ENCODE measurements around the gene ZNF165.

ZNF165 gene

DNA sequence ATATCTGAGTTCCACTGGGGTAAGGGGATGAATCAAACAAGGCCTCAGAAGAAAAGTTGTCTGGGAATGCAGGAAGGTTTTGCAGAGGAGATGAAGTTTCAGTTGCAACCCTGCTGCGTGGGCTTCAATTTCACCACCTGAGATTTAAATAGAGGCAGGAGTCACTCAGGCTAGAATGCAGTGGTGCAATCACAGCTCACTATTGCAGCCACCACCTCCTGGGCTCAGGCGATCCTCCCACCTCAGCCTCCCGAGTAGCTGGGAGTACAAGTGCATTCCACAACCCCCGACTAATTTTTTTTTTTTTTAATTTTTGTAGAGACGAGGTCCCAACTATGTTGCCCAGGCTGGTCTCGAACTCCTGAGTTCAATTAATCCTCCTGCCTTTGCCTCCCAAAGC, 1.5 kb upstream of the ZNF165 start:
- TF ChIP-seq, protein P1, sequence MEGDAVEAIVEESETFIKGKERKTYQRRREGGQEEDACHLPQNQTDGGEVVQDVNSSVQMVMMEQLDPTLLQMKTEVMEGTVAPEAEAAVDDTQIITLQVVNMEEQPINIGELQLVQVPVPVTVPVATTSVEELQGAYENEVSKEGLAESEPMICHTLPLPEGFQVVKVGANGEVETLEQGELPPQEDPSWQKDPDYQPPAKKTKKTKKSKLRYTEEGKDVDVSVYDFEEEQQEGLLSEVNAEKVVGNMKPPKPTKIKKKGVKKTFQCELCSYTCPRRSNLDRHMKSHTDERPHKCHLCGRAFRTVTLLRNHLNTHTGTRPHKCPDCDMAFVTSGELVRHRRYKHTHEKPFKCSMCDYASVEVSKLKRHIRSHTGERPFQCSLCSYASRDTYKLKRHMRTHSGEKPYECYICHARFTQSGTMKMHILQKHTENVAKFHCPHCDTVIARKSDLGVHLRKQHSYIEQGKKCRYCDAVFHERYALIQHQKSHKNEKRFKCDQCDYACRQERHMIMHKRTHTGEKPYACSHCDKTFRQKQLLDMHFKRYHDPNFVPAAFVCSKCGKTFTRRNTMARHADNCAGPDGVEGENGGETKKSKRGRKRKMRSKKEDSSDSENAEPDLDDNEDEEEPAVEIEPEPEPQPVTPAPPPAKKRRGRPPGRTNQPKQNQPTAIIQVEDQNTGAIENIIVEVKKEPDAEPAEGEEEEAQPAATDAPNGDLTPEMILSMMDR (IDR thresholded peaks at IDR 0.05; ENCODE audit: low read depth, low read length, missing control alignments): no peak
- H3K27me3 ChIP-seq (replicated peaks): no peaks in the 10 kb centered on the region
- no peak for DNase-seq
- H3K36me3 ChIP-seq (replicated peaks): no peaks in the 10 kb centered on the region
- no peak overlapping the region for H3K4me3 ChIP-seq (ENCODE audit: low read depth, low read length)
- in situ Hi-C loops (cut with HindIII; ENCODE audit: low pct_ligation_motif_present, low sequenced_read_pairs): no loop called here
- H3K27ac ChIP-seq: no peak overlapping the region

DNA sequence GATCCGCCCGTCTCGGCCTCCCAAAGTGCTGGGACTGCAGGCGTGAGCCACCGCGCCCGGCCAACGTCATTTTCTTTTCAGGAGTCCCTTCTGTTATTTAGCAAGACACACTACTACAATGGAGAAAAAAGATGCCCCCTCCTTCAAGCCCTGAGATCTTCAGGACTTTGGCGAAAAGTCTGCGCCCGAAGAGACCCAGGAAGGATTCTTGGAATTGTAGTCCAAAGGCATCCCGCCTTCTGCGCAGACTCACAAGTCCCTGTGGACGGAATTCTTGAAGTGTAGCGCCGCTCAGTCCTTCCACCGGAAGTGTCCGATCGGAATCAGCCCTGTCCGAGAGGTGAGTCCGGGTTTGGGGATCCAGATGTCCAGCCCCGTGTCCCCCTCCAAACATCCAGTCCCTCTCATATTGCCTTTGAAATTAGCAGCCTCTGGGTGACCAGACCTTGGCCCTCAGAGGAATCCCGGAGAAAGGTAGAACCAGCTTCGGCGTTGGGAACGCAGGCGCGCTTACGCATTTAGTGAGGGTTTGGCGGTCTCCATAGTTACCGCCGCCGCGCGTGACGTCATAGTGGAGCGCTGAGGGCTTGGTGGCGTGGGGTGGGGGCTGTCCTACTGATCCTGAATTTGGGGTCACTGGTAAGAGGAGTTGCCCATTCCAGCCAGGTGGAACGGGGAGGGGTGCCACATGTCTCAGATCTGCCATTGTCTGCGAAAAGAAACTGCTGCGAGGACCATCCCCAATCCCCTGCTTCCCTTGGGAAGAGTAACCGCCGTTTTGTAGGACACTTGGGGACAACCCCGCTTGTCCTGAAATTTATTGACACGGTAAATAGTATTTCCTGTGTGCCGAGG, 490 bp downstream of the ZNF165 start:
- DNase-seq: peak; percentile 95
- in situ Hi-C loops (cut with HindIII; ENCODE audit: low pct_ligation_motif_present, low sequenced_read_pairs): no loop called here
- no peaks in the 10 kb centered on the region for H3K27me3 ChIP-seq (replicated peaks)
- no peaks in the 10 kb centered on the region for H3K36me3 ChIP-seq (replicated peaks)
- H3K4me3 ChIP-seq (ENCODE audit: low read depth, low read length): peak overlapping the region; percentile 77
- peak overlapping the region; percentile 99 for H3K27ac ChIP-seq
- TF ChIP-seq, protein P1 (IDR thresholded peaks at IDR 0.05; ENCODE audit: low read depth, low read length, missing control alignments): no peak

DNA sequence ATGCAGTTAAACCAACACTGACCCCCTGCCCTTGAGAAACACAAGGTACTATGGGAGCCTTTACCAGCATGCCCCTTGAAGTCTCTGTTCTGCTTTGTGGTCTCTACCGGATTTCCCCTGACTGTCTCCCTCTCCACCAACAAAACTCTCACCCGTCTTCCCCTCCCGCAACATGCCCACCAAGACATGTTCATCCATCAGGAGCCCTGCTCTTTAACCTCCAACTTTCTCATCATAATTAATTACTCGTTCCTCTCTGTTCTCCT, 1.1 kb downstream of the ZNF165 start:
- DNase-seq: no peak
- H3K27ac ChIP-seq: peak overlapping the region; percentile 99
- in situ Hi-C loops (cut with HindIII; ENCODE audit: low pct_ligation_motif_present, low sequenced_read_pairs): no loop called here
- TF ChIP-seq, protein P1 (IDR thresholded peaks at IDR 0.05; ENCODE audit: low read depth, low read length, missing control alignments): no peak
- peak overlapping the region; percentile 77 for H3K4me3 ChIP-seq (ENCODE audit: low read depth, low read length)
- no peaks in the 10 kb centered on the region for H3K27me3 ChIP-seq (replicated peaks)
- no peaks in the 10 kb centered on the region for H3K36me3 ChIP-seq (replicated peaks)

DNA sequence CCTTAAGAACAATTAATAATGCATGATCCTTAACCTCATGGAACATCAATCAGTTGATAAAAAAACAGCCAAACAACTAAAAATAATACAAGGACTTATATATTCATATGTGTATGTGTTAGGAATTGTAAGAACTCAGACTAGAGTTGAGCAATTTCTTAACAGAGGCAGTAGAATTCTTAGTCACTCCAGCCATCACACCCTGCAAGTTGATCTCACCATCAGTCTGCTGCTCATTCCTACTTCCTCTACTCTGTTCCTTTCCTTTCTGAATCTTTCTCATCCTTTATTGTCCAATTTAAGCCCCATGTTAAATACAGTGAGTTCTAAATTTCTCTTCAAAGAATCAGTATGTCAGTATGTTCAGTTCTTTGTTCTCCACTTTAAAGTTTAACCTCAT, 2.6 kb downstream of the ZNF165 start:
- in situ Hi-C loops (cut with HindIII; ENCODE audit: low pct_ligation_motif_present, low sequenced_read_pairs): no loop called here
- H3K27me3 ChIP-seq (replicated peaks): no peaks in the 10 kb centered on the region
- no peak overlapping the region for H3K4me3 ChIP-seq (ENCODE audit: low read depth, low read length)
- H3K36me3 ChIP-seq (replicated peaks): no peaks in the 10 kb centered on the region
- TF ChIP-seq, protein P1 (IDR thresholded peaks at IDR 0.05; ENCODE audit: low read depth, low read length, missing control alignments): no peak
- H3K27ac ChIP-seq: no peak overlapping the region
- DNase-seq: no peak

DNA sequence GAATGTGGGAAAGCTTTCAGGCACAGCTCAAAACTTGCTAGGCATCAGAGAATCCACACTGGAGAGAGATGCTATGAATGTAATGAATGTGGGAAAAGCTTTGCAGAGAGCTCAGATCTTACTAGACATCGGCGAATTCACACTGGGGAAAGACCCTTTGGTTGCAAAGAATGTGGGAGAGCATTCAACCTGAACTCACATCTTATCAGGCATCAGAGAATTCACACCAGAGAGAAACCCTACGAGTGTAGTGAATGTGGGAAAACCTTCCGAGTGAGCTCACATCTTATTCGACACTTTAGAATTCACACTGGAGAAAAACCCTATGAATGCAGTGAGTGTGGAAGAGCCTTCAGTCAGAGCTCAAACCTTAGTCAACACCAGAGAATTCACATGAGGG, 8.7 kb downstream of the ZNF165 start:
- TF ChIP-seq, protein P1 (IDR thresholded peaks at IDR 0.05; ENCODE audit: low read depth, low read length, missing control alignments): no peak
- no peaks in the 10 kb centered on the region for H3K27me3 ChIP-seq (replicated peaks)
- no peak for DNase-seq
- in situ Hi-C loops (cut with HindIII; ENCODE audit: low pct_ligation_motif_present, low sequenced_read_pairs): no loop called here
- H3K4me3 ChIP-seq (ENCODE audit: low read depth, low read length): no peak overlapping the region
- no peaks in the 10 kb centered on the region for H3K36me3 ChIP-seq (replicated peaks)
- H3K27ac ChIP-seq: no peak overlapping the region

All from brain microvascular endothelial cell (primary cell).